HepG2 (cell line): ENCODE results near the gene GZF1. TPM values are rescaled to one million over a fixed set of nuclear protein-coding genes. Genes with fewer than 3 reads are reported as not detected.
A peak's percentile ranks its signal among the peaks of the same experiment; 100 is the strongest.

ENCODE experiments used
- JARID2 ChIP-seq: sonication (generic); formaldehyde crosslinking; IDR thresholded peaks from 2 replicates; pipeline ENCODE4 v1.8.1; 2023; ENCODE audit warnings: missing genetic modification reagents, inconsistent platforms; ENCODE audit not compliant: insufficient replicate concordance
- KDM1A ChIP-seq: IDR thresholded peaks from 2 replicates; pipeline ENCODE4 v1.6.1; 2016; ENCODE audit warnings: missing compliant biosample characterization
- KDM5A ChIP-seq: fragments of 200-600 bp; sonication (generic); IDR thresholded peaks from 2 replicates; pipeline ENCODE4 v1.7.0; 2018; ENCODE audit warnings: antibody characterized with exemption, mild to moderate bottlenecking, low read length, borderline replicate concordance
- KDM5B ChIP-seq: sonication (generic); formaldehyde crosslinking; IDR thresholded peaks from 2 replicates; pipeline ENCODE4 v1.4.0; 2020; ENCODE audit warnings: missing genetic modification reagents, mild to moderate bottlenecking, borderline replicate concordance
- LRRFIP1 ChIP-seq: sonication (generic); formaldehyde crosslinking; conservative IDR thresholded peaks from 2 replicates; pipeline ENCODE4 v1.4.0; 2020; ENCODE audit warnings: missing genetic modification reagents
- MTF1 ChIP-seq: sonication (generic); formaldehyde crosslinking; IDR thresholded peaks from 2 replicates; pipeline ENCODE4 v1.5.0; 2020; ENCODE audit warnings: missing genetic modification reagents
- REPIN1 ChIP-seq: sonication (generic); formaldehyde crosslinking; IDR thresholded peaks from 2 replicates; pipeline ENCODE4 v1.8.0; 2022; ENCODE audit warnings: missing genetic modification reagents, low read depth, mild to moderate bottlenecking, borderline replicate concordance
- RXRA ChIP-seq: sonication (generic); formaldehyde crosslinking; IDR thresholded peaks from 2 replicates; pipeline ENCODE4 v1.5.1; 2020; ENCODE audit warnings: missing genetic modification reagents
- SKIL ChIP-seq: sonication (generic); formaldehyde crosslinking; IDR thresholded peaks from 2 replicates; pipeline ENCODE4 v1.8.0; 2022; ENCODE audit warnings: missing genetic modification reagents, mild to moderate bottlenecking, moderate library complexity, borderline replicate concordance
- SMAD3 ChIP-seq: sonication (generic); formaldehyde crosslinking; IDR thresholded peaks from 2 replicates; pipeline ENCODE4 v1.4.0; 2020; ENCODE audit warnings: missing genetic modification reagents
- TP53 ChIP-seq: sonication (generic); formaldehyde crosslinking; conservative IDR thresholded peaks from 2 replicates; pipeline ENCODE4 v1.4.0; 2020; ENCODE audit warnings: missing genetic modification reagents
- ZC3H13 ChIP-seq: sonication (generic); formaldehyde crosslinking; IDR thresholded peaks from 2 replicates; pipeline ENCODE4 v1.8.1; 2023; ENCODE audit warnings: mild to moderate bottlenecking, missing genetic modification reagents, moderate library complexity
- ZKSCAN5 ChIP-seq: sonication (generic); formaldehyde crosslinking; IDR thresholded peaks from 2 replicates; pipeline ENCODE4 v1.5.1; 2020; ENCODE audit warnings: mild to moderate bottlenecking, missing genetic modification reagents
- ZNF121 ChIP-seq: sonication (generic); formaldehyde crosslinking; IDR thresholded peaks from 2 replicates; pipeline ENCODE4 v1.5.0; 2020; ENCODE audit warnings: mild to moderate bottlenecking, missing genetic modification reagents
- ZNF251 ChIP-seq: sonication (generic); formaldehyde crosslinking; IDR thresholded peaks from 2 replicates; pipeline ENCODE4 v1.9.0; 2021; ENCODE audit warnings: mild to moderate bottlenecking, missing genetic modification reagents
- ZNF350 ChIP-seq: sonication (generic); formaldehyde crosslinking; IDR thresholded peaks from 2 replicates; pipeline ENCODE4 v1.4.0; 2020; ENCODE audit warnings: mild to moderate bottlenecking, low read depth, missing genetic modification reagents, borderline replicate concordance
- ZNF414 ChIP-seq: sonication (generic); formaldehyde crosslinking; IDR thresholded peaks from 2 replicates; pipeline ENCODE4 v1.5.0; 2020; ENCODE audit warnings: missing genetic modification reagents
- ZNF431 ChIP-seq: sonication (generic); formaldehyde crosslinking; IDR thresholded peaks from 2 replicates; pipeline ENCODE4 v1.9.0; 2022; ENCODE audit warnings: missing genetic modification reagents, low read depth, mild to moderate bottlenecking, borderline replicate concordance
- ZNF496 ChIP-seq: sonication (generic); formaldehyde crosslinking; IDR thresholded peaks from 2 replicates; pipeline ENCODE4 v1.8.1; 2023; ENCODE audit warnings: mild to moderate bottlenecking, moderate library complexity, missing genetic modification reagents; ENCODE audit not compliant: insufficient replicate concordance
- ZNF547 ChIP-seq: sonication (generic); formaldehyde crosslinking; IDR thresholded peaks from 2 replicates; pipeline ENCODE4 v1.5.1; 2020; ENCODE audit warnings: mild to moderate bottlenecking, missing genetic modification reagents
- ZNF644 ChIP-seq: IDR thresholded peaks from 2 replicates; pipeline ENCODE4 v1.6.1; 2016; ENCODE audit warnings: low read depth
- ZNF674 ChIP-seq: sonication (generic); formaldehyde crosslinking; IDR thresholded peaks from 2 replicates; pipeline ENCODE4 v1.5.0; 2020; ENCODE audit warnings: low read depth, mild to moderate bottlenecking, missing genetic modification reagents
- ZNF724P ChIP-seq: sonication (generic); formaldehyde crosslinking; IDR thresholded peaks from 2 replicates; pipeline ENCODE4 v1.8.0; 2022; ENCODE audit warnings: missing genetic modification reagents, borderline replicate concordance
- ZNF749 ChIP-seq: sonication (generic); formaldehyde crosslinking; IDR thresholded peaks from 2 replicates; pipeline ENCODE4 v1.8.0; 2022; ENCODE audit warnings: mild to moderate bottlenecking, missing genetic modification reagents, moderate library complexity, borderline replicate concordance
- ZNF761 ChIP-seq: sonication (generic); formaldehyde crosslinking; conservative IDR thresholded peaks from 2 replicates; pipeline ENCODE4 v1.4.0; 2020; ENCODE audit warnings: mild to moderate bottlenecking, missing genetic modification reagents
- polyA plus RNA-seq, 8 experiments: library from polyadenylated mRNA; depleted of rRNA in 3 of 8; stranded (reverse) in 7 of 8; unstranded in 1 of 8; fragments of >200 nt; fragmentation: Illumina TruSeq in 4 of 8; extraction: Trizol in 4 of 8; gene quantifications; 2 replicates each; pipeline versions ENCODE4 v1.2.1 to v1.2.3, GENCODE V29; 2011 to 2016; ENCODE audit warnings: low read depth in 4 of 8, missing spikeins in 1 of 8, mixed read lengths in 1 of 8; ENCODE audit not compliant: insufficient read depth in 1 of 8
- total RNA-seq, 5 experiments: library from RNA; depleted of rRNA; stranded (reverse); fragments of >200 nt; fragmentation: Illumina TruSeq; extraction: Trizol; gene quantifications; 2 replicates each; pipeline ENCODE4 v1.2.3, GENCODE V29; 2016; ENCODE audit warnings: low read depth in 1 of 5

The GZF1 gene
- total and polyA plus RNA-seq, 2 of the 13 experiments (the other 11 are each of a cell fraction or from before 2014, with no cell fraction given), result 16.9 to 26.0 TPM

- TF ChIP-seq ZC3H13 (0 out of 2 replicates have a peak, but pooled peaks have one; percentile 14), ZNF431 (CRISPR knock-in tag) (no peak), ZNF496 (no peak), ZNF414 (CRISPR knock-in tag) (peak; percentile 90; the same call in 1 of the 2 replicates), KDM5B (CRISPR knock-in tag) (peak; percentile 96), ZNF547 (peak; percentile 91), ZNF121 (CRISPR knock-in tag) (no peak), ZNF761 (CRISPR knock-in tag) (no peak; the same call in 1 of the 2 replicates), ZNF724P (CRISPR knock-in tag) (peak; percentile 78; the same call in 1 of the 2 replicates), ZNF350 (CRISPR knock-in tag) (peak; percentile 97), ZKSCAN5 (no peak; the same call in 1 of the 2 replicates), KDM1A (CRISPR knock-in tag) (peak; percentile 64; the same call in 1 of the 2 replicates), ZNF251 (peak; percentile 75; the same call in 1 of the 2 replicates), LRRFIP1 (no peak), REPIN1 (CRISPR knock-in tag) (no peak; the same call in 1 of the 2 replicates), JARID2 (no peak), SMAD3 (CRISPR knock-in tag) (no peak; the same call in 1 of the 2 replicates), ZNF644 (no peak), SKIL (CRISPR knock-in tag) (no peak), RXRA (CRISPR knock-in tag) (peak; percentile 84; the same call in 1 of the 2 replicates), ZNF749 (CRISPR knock-in tag) (peak; percentile 6; the same call in 1 of the 2 replicates), KDM5A (peak; percentile 96), ZNF674 (CRISPR knock-in tag) (no peak), TP53 (CRISPR knock-in tag) (0 out of 2 replicates have a peak, but pooled peaks have one; percentile 71), MTF1 (no peak)
Measured at GRCh38 chr20:23357767-23358562, 4.0 kb upstream of the GZF1 start (continued).
